GM19351 (cell line): Measurements from ENCODE around the gene ZNF490.
"Not testable (repeated sequence)": the region's sequence is repeated elsewhere in the genome, so short reads cannot be mapped to it uniquely, and the experiment has no call there.

Experiments
- ATAC-seq: cut with Tn5 transposase; IDR thresholded peaks from one replicate; pipeline ENCODE4 v1.9.1; 2021; ENCODE audit warnings: mild to moderate bottlenecking, moderate library complexity; ENCODE audit not compliant: unreplicated experiment

The ZNF490 gene

GRCh38 chr19:12610540-12611360, at the start of gene ZNF490, which contains the start of gene ZNF791:
TSS of gene ZNF490 (minus strand) at chr19:12610813. CDS start at chr19:12610680, 133 bp downstream.
TSS of gene ZNF791 (plus strand) at chr19:12610920. CDS start at chr19:12611080, 160 bp downstream.
- ATAC-seq: peak; percentile 78

- ATAC-seq: no peak
Observed at GRCh38 chr19:12657966-12658365, 47.4 kb upstream of the ZNF490 start.

DNA sequence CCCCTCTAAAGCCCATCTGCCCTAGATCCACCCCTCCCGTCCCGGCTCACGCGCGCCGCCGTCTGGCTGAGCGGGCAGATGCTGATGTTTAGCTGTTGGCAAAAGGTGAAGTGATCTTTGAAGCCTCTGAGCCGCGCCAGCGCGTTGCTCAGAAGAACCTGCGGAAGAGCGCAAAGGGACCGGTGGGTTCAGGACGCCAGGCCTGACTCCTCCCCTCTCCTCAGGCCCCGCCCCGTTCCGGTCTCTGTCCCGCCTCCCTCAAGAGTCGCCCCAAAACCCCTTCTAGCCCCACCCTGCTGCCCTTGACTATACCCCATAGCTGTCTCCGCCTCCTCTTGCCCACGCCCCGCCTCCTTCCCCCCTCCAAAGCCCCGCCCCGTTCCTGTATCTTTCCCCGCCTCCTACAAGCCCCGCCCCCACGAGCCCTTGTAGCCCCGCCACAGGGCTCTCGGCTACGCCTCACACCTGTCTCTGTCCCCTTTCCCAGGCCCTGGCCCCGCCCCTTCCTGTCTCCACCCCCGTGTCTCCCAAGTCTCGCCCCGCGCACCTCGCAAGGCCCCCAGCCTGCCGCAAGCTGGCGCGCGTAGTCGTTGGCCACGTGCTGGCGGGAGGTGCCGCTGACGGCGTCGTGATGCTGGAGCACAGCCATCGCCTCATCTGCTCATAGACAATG, 46.4 kb upstream of the ZNF490 start:
- no peak for ATAC-seq

DNA sequence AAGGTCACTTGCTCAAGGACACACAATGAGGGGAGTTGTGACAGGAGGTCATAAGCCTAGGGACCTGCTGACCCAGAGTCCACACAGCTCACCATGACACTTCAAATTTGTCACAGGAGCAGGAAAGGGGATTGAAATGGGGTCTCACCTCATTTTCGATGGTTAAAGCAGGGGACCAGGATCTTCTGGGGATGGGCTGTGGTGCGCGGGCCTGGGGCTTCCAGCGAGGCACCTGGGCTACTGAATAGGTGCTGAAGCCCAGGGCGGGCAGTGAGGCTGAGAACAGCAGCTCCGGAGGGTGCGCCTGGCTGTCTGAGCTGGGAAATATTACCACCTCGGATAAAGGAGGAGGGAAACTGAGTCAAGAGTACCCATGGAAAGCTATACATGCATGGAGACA, 44.9 kb upstream of the ZNF490 start:
- ATAC-seq: no peak

DNA sequence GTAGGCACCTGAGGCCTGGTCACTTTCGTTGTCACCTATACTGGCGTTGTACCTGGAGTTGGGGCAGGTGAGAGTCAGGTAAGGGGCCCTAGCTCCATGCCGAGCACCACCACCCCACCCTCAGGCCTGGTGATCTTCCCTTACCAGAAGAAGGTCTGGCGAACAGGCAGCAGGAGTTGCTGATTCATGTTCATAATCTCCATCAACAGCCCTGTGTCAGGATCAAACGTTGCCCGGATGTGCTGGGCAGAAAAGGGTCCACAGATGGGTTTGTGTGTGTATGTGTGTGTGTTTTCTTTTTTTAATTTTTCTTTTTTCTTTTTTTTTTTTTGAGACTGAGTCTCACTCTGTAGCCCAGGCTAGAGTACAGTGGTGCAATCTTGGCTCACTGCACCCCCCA, 41.6 kb upstream of the ZNF490 start:
- no peak for ATAC-seq

GRCh38 chr19:12649941-12650340, 39.3 kb upstream of the ZNF490 start:
- ATAC-seq: no peak

GRCh38 chr19:12648088-12648487, 37.5 kb upstream of the ZNF490 start:
- no peak for ATAC-seq

DNA sequence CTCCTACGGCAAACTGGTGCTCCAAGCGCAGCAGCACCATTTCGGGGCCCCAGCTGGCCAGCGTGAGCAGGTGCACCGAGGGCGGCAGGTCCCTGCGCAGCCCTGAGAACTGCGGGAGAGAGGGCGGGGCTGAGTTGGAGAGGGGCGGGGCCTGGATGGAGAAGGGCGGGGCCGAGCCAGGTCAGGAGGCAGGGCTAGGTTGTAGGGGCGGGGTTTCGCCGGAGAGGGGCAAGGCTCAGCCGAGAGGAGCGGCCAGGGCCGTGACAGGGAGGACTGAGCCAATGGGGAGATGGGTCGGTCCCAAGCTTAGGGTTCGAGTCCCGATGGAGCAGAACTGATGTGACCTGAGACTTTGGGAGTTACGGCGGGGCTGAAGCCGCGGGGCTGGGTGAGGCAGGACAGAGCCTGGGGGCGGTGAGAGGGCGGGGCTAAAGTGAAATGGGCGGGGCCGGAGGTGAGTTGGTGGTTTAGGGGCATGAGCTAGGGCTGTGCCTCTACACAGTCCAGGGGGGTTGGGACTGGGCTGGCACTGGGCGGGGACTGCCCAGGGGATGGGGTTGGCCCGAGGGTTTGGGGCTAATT, 37.0 kb upstream of the ZNF490 start:
- ATAC-seq: no peak

- no peak for ATAC-seq
Observed at GRCh38 chr19:12647047-12647446, 36.4 kb upstream of the ZNF490 start.

DNA sequence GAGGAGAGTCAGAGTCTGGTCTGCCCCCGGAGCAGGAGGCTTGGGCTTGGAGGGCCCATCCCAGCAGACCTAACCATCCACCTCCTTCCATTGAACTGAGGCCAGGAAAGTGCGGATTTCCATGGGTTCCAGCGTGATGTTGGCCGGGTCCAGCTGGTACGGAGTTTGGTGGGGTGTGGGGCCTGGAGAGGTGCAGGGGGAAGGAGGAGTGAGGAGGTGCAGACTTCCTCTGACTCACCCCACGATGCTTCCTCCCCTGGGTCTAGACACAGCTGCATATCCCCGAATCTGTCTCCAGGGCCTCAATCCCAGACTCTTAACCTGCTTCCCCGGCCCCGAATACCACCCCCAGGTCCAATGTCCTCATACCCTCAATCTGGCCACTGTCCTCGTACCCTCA, 35.9 kb upstream of the ZNF490 start:
- ATAC-seq: no peak

DNA sequence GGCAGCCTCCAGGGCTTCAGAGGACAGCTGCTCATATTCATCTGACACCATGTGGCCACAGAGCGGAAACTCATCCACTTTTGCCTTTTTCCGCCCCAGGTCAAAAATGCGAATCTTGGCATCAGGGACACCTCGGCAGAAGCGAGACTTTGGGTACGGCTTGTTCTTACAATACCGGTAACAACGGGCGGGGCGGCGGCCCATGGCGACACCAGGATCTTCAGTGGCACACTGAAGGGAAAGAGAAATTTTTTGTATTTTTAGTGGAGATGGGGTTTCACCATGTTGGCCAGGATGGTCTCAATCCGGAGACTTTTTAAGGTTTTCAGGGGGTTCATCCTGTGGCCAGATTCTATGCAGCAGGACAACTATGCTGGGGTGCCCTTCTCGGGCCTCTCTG, 33.1 kb upstream of the ZNF490 start:
- not testable (repeated sequence) for ATAC-seq

GRCh38 chr19:12642506-12642905, 31.9 kb upstream of the ZNF490 start:
- ATAC-seq: no peak

DNA sequence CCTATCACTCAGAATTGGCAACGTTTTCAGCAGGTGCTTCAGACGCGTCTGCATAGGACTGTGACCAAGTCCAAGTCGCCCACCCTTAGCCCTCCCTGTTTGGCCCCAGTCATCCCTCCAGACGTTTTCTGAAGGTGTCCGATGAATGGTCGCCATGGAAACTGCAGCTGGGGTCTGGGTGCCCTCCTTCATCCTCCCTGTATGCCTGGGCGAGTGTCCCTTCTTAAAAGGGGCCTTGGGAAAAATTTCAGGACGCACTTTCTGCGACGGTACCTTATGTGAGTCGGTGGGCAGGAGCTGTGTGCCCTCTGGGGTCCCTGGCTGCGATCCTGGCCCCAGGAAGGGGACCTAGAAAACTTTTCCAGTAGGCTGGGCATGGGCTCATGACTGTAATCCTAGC, 30.8 kb upstream of the ZNF490 start:
- ATAC-seq: no peak

- no peak for ATAC-seq
Observed at GRCh38 chr19:12639901-12640613, 29.4 kb upstream of the ZNF490 start.

DNA sequence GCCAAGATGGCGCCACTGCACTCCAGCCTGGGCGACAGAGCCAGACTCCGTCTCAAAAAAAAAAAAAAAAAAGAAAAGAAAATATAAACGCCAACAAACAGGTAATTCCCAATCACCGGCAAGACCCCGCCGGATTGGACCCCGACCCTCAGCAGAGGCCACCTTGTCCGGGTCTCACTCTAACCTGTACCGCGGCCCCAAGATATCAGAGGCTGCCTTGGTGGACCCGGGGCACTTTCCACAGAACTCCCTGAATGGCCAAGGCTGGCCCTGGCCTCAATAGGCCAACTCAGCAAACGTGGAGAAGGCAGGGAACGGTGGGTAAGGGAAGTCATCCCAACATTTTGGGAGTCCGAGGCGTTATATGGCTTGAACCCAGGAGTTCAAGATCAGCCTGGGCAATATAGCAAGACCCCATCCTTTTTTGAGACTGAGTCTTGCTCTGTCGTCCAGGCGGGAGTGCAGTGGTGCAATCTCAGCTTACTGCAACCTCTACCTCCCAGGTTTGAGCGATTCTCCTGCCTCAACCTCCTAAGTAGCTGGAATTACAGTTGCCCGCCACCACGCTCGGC, 28.1 kb upstream of the ZNF490 start:
- ATAC-seq: no peak

DNA sequence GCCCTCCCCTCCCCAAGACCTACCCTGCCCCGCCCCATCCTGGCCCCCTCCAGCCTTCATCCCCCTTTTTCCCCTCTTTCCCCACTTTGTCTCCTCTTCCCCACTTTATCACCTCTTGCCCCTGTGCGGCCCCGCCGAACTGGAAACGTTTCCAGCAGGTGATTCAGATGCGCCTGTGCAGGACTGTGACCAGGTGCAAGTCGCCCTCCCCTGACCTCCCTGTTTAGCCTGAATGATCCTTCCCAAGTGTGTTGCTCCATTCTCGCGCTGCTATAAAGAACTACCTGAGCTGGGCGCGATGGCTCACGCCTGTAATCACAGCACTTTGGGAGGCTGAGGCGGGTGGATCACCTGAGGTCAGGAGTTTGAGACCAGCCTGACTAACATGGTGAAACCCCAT, 26.0 kb upstream of the ZNF490 start:
- ATAC-seq: no peak

GRCh38 chr19:12629215-12629614, 18.6 kb upstream of the ZNF490 start:
- no peak for ATAC-seq

DNA sequence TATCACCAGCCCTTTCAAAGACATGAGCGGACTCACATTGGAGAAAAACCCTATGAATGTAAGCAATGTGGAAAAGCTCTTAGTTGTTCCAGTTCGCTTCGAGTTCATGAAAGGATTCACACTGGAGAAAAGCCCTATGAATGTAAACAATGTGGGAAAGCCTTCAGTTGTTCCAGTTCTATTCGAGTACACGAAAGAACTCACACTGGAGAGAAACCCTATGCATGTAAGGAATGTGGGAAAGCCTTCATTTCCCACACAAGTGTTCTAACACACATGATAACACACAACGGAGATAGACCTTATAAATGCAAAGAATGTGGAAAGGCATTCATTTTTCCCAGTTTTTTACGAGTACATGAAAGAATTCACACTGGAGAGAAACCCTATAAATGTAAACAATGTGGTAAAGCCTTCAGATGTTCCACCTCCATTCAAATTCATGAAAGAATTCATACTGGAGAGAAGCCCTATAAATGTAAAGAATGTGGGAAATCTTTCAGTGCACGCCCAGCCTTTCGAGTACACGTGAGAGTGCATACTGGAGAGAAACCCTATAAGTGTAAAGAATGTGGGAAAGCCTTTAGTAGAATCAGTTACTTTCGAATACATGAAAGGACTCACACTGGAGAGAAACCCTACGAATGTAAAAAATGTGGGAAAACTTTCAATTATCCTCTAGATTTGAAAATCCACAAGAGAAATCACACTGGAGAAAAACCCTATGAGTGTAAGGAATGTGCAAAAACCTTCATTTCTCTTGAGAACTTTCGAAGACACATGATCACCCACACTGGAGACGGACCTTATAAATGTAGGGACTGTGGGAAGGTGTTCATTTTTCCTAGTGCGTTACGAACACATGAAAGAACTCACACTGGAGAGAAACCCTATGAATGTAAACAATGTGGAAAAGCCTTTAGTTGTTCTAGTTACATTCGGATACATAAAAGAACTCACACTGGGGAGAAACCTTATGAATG, 17.7 kb upstream of the ZNF490 start:
- no peak for ATAC-seq

- ATAC-seq: no peak
Observed at GRCh38 chr19:12626958-12627357, 16.3 kb upstream of the ZNF490 start.
